ENCODE measurements around the gene KIN. TPM values are rescaled to one million over a fixed set of nuclear protein-coding genes. Genes with fewer than 3 reads are reported as not detected.
A peak's percentile ranks its signal among the peaks of the same experiment; 100 is the strongest.

KIN gene
- total RNA-seq, 1 donor from 2014 or later = 15.3 TPM

DNA sequence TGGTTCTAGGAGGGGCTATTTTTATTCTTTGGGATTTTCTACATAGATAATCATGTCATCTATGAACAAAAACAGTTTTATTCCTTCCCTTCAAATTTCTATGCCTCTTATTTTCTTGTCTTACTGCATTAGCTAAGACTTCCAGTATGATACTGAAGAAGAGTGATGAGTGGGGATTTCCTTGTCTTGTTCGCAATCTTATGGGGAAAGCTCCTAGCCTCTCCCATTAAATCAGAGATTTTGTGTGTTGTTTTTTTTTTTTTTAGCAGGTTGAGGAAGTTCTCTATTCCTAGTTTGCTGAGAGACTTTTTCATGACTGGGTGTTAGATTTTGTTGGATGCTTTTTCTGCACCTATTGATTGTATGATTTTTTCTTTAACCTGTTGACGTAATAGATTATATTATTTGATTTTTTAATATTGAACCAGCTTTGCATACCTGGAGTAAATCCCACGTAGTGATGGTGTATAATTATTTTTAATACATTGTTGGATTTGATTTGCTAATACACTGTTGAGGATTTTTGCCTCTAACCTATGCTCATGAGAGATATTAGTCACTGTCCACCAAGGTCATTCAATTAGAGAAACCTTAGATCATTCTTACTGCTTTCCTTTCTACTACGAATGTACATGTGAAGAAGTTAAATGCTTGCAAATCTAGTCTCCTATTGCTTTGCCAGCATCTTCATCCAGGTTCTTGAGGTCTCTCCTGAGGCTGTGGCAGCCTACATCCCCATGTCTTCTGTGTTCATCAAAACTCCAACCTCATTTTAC lies 6.6 kb upstream of the KIN start:
- peaks cover 1% of the 10 kb centered on the region for H3K36me3 ChIP-seq (ENCODE audit: control insufficient read depth, insufficient read depth, low read length)
- TF ChIP-seq CTCF (IDR thresholded peaks at IDR 0.05; ENCODE audit: insufficient read depth, low read length, poor library complexity, severe bottlenecking) = no peak
- no peak overlapping the region for H3K4me3 ChIP-seq (ENCODE audit: low read depth, low read length)
- no peak for DNase-seq (ENCODE audit: low read depth)
- H3K27me3 ChIP-seq (ENCODE audit: control insufficient read depth, insufficient read depth, low read length) = no peaks in the 10 kb centered on the region

GRCh38 chr10:7792541-7792940 lies 4.7 kb upstream of the KIN start:
- no peak for DNase-seq (ENCODE audit: low read depth)
- TF ChIP-seq CTCF (IDR thresholded peaks at IDR 0.05; ENCODE audit: insufficient read depth, low read length, poor library complexity, severe bottlenecking) = no peak
- Histone ChIP-seq H3K36me3 (ENCODE audit: control insufficient read depth, insufficient read depth, low read length) (no peaks in the 10 kb centered on the region), H3K4me3 (ENCODE audit: low read depth, low read length) (no peak overlapping the region), H3K27me3 (ENCODE audit: control insufficient read depth, insufficient read depth, low read length) (no peaks in the 10 kb centered on the region)

DNA sequence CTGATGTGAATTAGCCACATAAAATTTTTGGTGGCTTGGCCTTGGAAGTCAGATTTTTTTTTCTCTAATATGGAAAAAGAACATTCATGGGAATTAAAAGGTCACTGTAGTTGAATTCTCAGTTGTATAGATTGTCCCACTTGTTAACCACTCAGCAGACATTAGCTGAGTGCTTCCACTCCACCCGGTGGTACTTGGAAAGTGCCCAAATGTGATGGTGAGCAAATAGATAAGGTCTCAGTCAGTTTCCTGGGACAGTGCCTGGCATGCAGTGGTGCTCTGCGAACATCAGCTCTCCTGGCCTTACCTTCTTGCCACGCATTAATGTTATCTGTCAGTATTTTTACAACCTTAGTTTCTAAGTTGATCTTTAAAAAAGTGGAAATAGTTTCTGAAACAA lies 1.6 kb upstream of the KIN start:
- TF ChIP-seq CTCF (IDR thresholded peaks at IDR 0.05; ENCODE audit: insufficient read depth, low read length, poor library complexity, severe bottlenecking) = no peak
- Histone ChIP-seq H3K27me3 (ENCODE audit: control insufficient read depth, insufficient read depth, low read length) (no peaks in the 10 kb centered on the region), H3K4me3 (ENCODE audit: low read depth, low read length) (peak overlapping the region; percentile 92), H3K36me3 (ENCODE audit: control insufficient read depth, insufficient read depth, low read length) (no peaks in the 10 kb centered on the region)
- no peak for DNase-seq (ENCODE audit: low read depth)

- TF ChIP-seq CTCF (IDR thresholded peaks at IDR 0.05; ENCODE audit: insufficient read depth, low read length, poor library complexity, severe bottlenecking) = no peak
- H3K4me3 ChIP-seq (ENCODE audit: low read depth, low read length) = peak overlapping the region; percentile 92
- H3K27me3 ChIP-seq (ENCODE audit: control insufficient read depth, insufficient read depth, low read length) = no peaks in the 10 kb centered on the region
- H3K36me3 ChIP-seq (ENCODE audit: control insufficient read depth, insufficient read depth, low read length) = no peaks in the 10 kb centered on the region
- no peak for DNase-seq (ENCODE audit: low read depth)
These were observed 970 bp upstream of the KIN start for GRCh38 chr10:7788639-7789286.

GRCh38 chr10:7787150-7787856 lies 490 bp downstream of the KIN start:
- H3K36me3 ChIP-seq (ENCODE audit: control insufficient read depth, insufficient read depth, low read length) = no peaks in the 10 kb centered on the region
- no peak for DNase-seq (ENCODE audit: low read depth)
- no peak for TF ChIP-seq CTCF (IDR thresholded peaks at IDR 0.05; ENCODE audit: insufficient read depth, low read length, poor library complexity, severe bottlenecking)
- H3K4me3 ChIP-seq (ENCODE audit: low read depth, low read length) = peak overlapping the region; percentile 92
- H3K27me3 ChIP-seq (ENCODE audit: control insufficient read depth, insufficient read depth, low read length) = no peaks in the 10 kb centered on the region

Data from kidney epithelial cell (primary cell).